Inferior parietal cortex (tissue), 1 donor: ENCODE data around the gene C4orf17.

Experiments used
- DNase-seq: peaks from one replicate; pipeline ENCODE4 v3.0.0-alpha.2; 2016; ENCODE audit errors: extremely low spot score

The C4orf17 gene

GRCh38 chr4:99536848-99537247, 26.0 kb downstream of the C4orf17 start:
- DNase-seq, result no peak

- no peak for DNase-seq
Measured at GRCh38 chr4:99537674-99538073, 26.9 kb downstream of the C4orf17 start.

- no peak for DNase-seq
Measured at GRCh38 chr4:99540277-99540939, 29.6 kb downstream of the C4orf17 start.

- no peak for DNase-seq
Measured at GRCh38 chr4:99552872-99553271, 42.1 kb downstream of the C4orf17 start.

GRCh38 chr4:99563310-99564186, 52.7 kb downstream of the C4orf17 start, which contains the start of gene TRMT10A:
Gene TRMT10A (minus strand): TSS chr4:99564039. CDS start chr4:99559338, 4,701 bp downstream.
- peak; percentile 96 for DNase-seq

- no peak for DNase-seq
Measured at GRCh38 chr4:99564921-99565320, 54.1 kb downstream of the C4orf17 start.

- no peak for DNase-seq
Measured at GRCh38 chr4:99571883-99572282, 61.1 kb downstream of the C4orf17 start.

GRCh38 chr4:99572527-99573240, 61.9 kb downstream of the C4orf17 start:
- no peak for DNase-seq

- DNase-seq, result no peak
Measured at GRCh38 chr4:99573735-99574368, 63.0 kb downstream of the C4orf17 start.

- no peak for DNase-seq
Measured at GRCh38 chr4:99574530-99575324, 63.9 kb downstream of the C4orf17 start, which contains the start of gene MTTP. Gene MTTP (plus strand): TSS chr4:99574824. CDS start chr4:99574910, 86 bp downstream.

- no peak for DNase-seq
Measured at GRCh38 chr4:99578714-99579113, 67.9 kb downstream of the C4orf17 start.

- no peak for DNase-seq
Measured at GRCh38 chr4:99585516-99585915, 74.7 kb downstream of the C4orf17 start.

GRCh38 chr4:99586322-99586721, 75.5 kb downstream of the C4orf17 start:
- DNase-seq, result no peak

- DNase-seq, result no peak
Measured at GRCh38 chr4:99586797-99587196, 76.0 kb downstream of the C4orf17 start.

GRCh38 chr4:99587309-99587708, 76.5 kb downstream of the C4orf17 start:
- DNase-seq, result no peak

GRCh38 chr4:99587803-99588202, 77.0 kb downstream of the C4orf17 start:
- no peak for DNase-seq

GRCh38 chr4:99591757-99592156, 80.9 kb downstream of the C4orf17 start:
- DNase-seq, result no peak
